GM12873 (cell line): ENCODE results near the gene PTGR3.

Experiments
- TF ChIP-seq, protein P1 (sequence below): IDR thresholded peaks from 2 replicates; pipeline ENCODE4 v1.5.1; 2012; ENCODE audit warnings: low read depth, mild to moderate bottlenecking, moderate library complexity, low read length, control low read depth; ENCODE audit not compliant: insufficient read depth; ENCODE audit errors: missing control alignments

PTGR3 gene

DNA sequence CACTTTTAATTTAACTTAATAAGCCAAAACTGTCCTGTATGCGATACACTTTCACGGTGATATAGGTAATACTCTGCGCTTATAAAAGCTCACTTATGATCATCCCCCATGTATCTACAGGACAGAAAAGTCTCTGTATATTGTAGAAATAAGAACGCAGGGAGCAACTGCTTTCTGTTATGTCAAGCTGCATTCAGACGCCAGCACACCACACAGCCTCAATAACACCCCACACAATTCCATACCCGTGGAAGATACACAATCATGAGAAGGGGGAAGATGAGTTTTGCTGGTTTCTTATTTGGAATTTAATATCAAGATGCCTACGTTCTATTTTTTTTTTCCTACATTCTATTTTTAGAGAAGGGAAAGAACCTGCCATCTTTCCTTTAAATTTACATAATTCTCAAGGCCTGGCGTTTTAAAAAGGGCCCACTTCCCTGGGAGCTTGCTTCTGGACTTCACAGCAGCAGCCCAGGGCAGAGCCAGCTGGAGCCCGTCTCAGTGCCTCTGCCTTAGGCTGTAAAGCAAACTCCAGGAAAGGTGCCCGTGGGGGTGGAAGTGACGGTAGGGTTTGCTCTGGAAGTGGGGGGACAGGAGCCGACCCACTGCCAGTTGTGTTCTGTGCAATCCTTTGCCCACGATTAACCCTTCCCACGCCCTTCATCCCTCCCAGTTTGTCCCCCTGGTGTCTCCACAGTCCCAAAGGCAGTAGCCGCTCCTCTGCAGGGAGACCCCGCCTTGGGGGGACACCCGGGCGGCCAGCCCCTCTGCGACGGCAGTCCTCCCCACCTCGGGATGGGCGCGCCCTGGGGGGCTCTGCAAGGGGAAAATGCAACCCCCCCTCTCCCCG is 5.3 kb downstream of the PTGR3 start:
- TF ChIP-seq, protein P1, sequence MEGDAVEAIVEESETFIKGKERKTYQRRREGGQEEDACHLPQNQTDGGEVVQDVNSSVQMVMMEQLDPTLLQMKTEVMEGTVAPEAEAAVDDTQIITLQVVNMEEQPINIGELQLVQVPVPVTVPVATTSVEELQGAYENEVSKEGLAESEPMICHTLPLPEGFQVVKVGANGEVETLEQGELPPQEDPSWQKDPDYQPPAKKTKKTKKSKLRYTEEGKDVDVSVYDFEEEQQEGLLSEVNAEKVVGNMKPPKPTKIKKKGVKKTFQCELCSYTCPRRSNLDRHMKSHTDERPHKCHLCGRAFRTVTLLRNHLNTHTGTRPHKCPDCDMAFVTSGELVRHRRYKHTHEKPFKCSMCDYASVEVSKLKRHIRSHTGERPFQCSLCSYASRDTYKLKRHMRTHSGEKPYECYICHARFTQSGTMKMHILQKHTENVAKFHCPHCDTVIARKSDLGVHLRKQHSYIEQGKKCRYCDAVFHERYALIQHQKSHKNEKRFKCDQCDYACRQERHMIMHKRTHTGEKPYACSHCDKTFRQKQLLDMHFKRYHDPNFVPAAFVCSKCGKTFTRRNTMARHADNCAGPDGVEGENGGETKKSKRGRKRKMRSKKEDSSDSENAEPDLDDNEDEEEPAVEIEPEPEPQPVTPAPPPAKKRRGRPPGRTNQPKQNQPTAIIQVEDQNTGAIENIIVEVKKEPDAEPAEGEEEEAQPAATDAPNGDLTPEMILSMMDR = no peak

- TF ChIP-seq, protein P1 = no peak
These were observed 6.1 kb downstream of the PTGR3 start for GRCh38 chr18:75202696-75203365.

DNA sequence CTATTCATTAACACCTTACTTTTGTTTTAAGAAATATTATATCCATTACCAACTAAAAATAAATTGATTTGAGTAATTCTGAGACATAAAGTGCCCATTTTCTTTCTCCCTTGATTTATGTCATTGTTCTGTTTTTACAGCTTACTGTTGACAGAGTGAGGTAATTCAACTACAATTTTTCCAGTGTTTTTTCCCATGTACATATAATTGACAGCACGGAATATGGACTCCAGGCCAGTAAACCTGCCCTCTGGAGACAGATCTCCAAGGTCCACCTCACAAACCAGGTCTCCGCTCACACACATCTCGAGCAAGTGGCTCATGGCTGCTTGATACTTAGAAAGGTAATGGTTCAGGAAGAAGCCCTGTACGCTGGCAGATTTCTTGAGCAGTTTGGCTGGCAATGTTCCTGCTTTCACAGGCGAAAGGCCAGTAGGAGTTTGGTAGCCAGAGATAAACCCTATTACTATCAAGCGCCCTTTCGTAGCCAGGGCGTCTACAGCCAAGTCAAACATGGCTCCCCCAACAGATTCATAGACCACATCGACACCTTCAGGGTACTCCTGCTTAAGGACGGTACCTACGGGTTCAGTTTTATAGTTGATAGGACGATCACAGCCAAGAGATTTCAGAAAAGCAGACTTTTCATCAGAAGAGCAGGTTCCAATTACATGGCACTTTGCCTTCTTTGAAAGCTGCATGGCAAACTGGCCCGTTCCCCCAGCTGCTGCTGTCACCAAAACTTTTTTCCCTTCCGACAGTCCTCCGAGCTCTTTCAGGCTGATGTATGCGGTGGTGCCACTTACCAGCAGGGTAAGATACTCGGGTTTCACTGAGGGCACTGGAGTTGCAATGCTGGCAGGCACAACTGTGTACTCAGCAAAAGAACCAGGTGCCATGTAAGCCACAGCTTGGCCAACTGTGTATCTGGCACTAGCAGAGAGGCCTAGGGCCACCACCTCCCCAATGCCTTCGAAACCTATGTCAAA is 7.4 kb downstream of the PTGR3 start:
- TF ChIP-seq, protein P1 = no peak

- TF ChIP-seq, protein P1 = no peak
These were observed 8.2 kb downstream of the PTGR3 start for GRCh38 chr18:75200605-75201280.

DNA sequence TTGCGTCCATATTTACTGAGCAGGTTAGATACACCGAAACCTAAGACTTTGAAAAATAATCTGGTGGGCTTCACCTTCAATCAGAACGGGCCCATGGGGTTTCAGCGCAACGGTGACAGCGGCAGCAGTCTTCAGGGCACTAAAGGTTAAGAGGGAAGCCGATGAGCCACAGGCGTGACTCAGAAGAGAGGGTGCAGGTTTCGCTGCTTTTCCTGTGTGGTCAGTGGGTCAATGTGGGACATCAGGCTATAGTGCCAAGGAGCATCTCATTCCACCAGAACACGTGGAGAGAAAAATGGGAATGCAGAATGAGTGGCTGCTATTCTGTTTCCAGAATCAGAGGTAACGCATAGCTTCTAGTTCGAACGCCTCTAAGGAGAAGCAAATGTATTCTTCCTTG is 8.9 kb downstream of the PTGR3 start:
- TF ChIP-seq, protein P1 = no peak

DNA sequence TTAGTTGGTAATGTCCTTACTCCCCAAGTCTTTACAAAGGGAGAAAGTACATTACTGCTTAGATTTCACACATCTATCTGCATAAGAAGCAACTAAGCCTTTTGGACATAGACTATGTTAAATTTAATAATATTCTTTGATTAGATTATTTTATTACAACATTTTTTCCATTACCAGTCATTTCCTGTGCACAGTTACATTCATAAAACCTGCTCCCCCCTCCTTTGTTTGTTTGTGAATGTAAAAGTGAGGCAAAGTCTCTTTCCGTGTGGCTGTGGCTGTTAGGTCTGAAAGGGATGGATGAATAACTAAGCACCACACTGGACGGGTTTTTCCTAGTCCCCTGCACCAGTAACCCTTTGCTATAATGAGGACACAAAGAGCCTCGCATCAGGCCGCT is 9.6 kb downstream of the PTGR3 start:
- TF ChIP-seq, protein P1 = no peak
